Measurements from ENCODE around the gene DNM2. TPM values are rescaled to one million over a fixed set of nuclear protein-coding genes. Genes with fewer than 3 reads are reported as not detected.
A peak's percentile ranks its signal among the peaks of the same experiment; 100 is the strongest.

DNM2 gene
- total and polyA plus RNA-seq, 2 of the 13 experiments (the other 11 are each of a cell fraction or from before 2014, with no cell fraction given) = 41.7 to 59.8 TPM

DNA sequence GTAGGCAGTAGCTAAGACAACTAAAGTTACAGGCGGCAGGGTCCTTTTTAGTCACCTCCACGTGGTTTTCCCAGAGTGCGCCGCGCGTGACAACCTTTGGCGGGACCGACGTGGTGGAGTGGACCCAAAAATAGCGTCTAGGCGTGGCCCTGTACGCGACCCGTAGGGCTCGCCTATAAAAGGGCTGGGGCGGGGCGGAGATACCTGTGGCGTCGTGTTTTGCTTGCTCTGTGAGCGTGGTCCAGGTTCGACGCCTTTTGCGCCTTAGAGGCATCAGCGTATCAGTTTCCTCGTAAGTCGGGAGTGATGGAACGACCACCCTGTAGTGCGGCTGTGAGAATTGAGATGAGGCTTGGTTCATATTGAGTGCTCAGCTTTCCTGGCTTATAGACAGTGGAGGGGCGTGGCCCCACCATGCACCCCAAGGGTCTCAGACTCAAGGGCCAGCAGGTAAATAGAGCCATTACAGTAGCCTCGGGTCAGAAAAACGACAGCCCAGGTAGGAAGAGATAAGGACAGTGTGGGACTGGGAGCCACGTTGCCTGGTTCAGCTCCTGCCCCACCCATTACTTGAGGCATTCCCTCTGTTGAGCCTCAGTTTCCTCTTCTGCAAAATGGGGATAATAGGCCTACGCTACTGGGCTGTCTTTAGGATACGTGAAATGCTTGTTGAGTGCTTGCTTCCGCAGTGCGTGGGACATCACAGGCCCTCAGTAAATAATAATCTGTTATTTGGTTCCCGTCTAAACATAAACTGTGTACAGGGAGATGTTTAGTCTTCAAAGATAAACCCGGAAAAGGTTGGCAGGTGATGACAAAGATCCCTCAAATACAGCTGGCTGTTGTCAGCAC lies 118.8 kb downstream of the DNM2 start (continued):
- TF ChIP-seq, protein P1, sequence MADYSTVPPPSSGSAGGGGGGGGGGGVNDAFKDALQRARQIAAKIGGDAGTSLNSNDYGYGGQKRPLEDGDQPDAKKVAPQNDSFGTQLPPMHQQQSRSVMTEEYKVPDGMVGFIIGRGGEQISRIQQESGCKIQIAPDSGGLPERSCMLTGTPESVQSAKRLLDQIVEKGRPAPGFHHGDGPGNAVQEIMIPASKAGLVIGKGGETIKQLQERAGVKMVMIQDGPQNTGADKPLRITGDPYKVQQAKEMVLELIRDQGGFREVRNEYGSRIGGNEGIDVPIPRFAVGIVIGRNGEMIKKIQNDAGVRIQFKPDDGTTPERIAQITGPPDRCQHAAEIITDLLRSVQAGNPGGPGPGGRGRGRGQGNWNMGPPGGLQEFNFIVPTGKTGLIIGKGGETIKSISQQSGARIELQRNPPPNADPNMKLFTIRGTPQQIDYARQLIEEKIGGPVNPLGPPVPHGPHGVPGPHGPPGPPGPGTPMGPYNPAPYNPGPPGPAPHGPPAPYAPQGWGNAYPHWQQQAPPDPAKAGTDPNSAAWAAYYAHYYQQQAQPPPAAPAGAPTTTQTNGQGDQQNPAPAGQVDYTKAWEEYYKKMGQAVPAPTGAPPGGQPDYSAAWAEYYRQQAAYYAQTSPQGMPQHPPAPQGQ (CRISPR knock-in tag; IDR thresholded peaks at IDR 0.05; ENCODE audit: borderline replicate concordance) = no peak
- TF ChIP-seq NFKBIZ (CRISPR knock-in tag; IDR thresholded peaks at IDR 0.05) = no peak
- TF ChIP-seq, protein P2, sequence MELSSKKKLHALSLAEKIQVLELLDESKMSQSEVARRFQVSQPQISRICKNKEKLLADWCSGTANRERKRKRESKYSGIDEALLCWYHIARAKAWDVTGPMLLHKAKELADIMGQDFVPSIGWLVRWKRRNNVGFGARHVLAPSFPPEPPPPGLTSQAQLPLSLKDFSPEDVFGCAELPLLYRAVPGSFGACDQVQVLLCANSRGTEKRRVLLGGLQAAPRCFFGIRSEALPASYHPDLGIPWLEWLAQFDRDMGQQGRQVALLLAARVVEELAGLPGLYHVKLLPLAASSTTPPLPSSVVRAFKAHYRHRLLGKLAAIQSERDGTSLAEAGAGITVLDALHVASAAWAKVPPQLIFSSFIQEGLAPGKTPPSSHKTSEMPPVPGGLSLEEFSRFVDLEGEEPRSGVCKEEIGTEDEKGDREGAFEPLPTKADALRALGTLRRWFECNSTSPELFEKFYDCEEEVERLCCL (CRISPR knock-in tag; IDR thresholded peaks at IDR 0.05; ENCODE audit: borderline replicate concordance) = no peak
- no peak for TF ChIP-seq HHEX (CRISPR knock-in tag; IDR thresholded peaks at IDR 0.05)
- TF ChIP-seq ZFP41 (CRISPR knock-in tag; IDR thresholded peaks at IDR 0.05; ENCODE audit: borderline replicate concordance) = no peak
- TF ChIP-seq AHDC1 (CRISPR knock-in tag; IDR thresholded peaks at IDR 0.05; ENCODE audit: borderline replicate concordance) = no peak
- TF ChIP-seq SALL1 (CRISPR knock-in tag; IDR thresholded peaks at IDR 0.05) = no peak; the same call in 1 of the 2 replicates
- TF ChIP-seq SNAPC5 (CRISPR knock-in tag; IDR thresholded peaks at IDR 0.05; ENCODE audit: borderline replicate concordance) = no peak
- peak; percentile 73 for TF ChIP-seq ASH2L (IDR thresholded peaks at IDR 0.05; ENCODE audit: insufficient read length, low read depth, low read length)
- TF ChIP-seq SRY (CRISPR knock-in tag; IDR thresholded peaks at IDR 0.05) = no peak; the same call in none of the 2 replicates
- TF ChIP-seq, protein P3, sequence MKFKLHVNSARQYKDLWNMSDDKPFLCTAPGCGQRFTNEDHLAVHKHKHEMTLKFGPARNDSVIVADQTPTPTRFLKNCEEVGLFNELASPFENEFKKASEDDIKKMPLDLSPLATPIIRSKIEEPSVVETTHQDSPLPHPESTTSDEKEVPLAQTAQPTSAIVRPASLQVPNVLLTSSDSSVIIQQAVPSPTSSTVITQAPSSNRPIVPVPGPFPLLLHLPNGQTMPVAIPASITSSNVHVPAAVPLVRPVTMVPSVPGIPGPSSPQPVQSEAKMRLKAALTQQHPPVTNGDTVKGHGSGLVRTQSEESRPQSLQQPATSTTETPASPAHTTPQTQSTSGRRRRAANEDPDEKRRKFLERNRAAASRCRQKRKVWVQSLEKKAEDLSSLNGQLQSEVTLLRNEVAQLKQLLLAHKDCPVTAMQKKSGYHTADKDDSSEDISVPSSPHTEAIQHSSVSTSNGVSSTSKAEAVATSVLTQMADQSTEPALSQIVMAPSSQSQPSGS (CRISPR knock-in tag; IDR thresholded peaks at IDR 0.05) = no peak; the same call in 1 of the 2 replicates
- TF ChIP-seq TCF7 (IDR thresholded peaks at IDR 0.05; ENCODE audit: low read depth) = no peak
- TF ChIP-seq THAP9 (CRISPR knock-in tag; IDR thresholded peaks at IDR 0.05; ENCODE audit: borderline replicate concordance) = peak; percentile 77; the same call in 1 of the 2 replicates
- TF ChIP-seq PITX1 (CRISPR knock-in tag; IDR thresholded peaks at IDR 0.05) = no peak

Data from HepG2 (cell line).